DMS53 treated with DMSO at 0.1 percent for 48 hours (cell line): Measurements from ENCODE around the gene ZP1.
A peak's percentile ranks its signal among the peaks of the same experiment; 100 is the strongest.
"Not testable (repeated sequence)": the region's sequence is repeated elsewhere in the genome, so short reads cannot be mapped to it uniquely, and the experiment has no call there.

ENCODE experiments used
- DNase-seq: peaks from one replicate; lab custom pipeline; 2025; ENCODE audit not compliant: unreplicated experiment; lab: John Stamatoyannopoulos, UW

ZP1 gene

GRCh38 chr11:60905551-60906113, 38.3 kb downstream of the ZP1 start:
- DNase-seq: no peak

GRCh38 chr11:60906132-60906972, 39.0 kb downstream of the ZP1 start, which contains the start of gene PRPF19:
PRPF19 (minus strand) TSS chr11:60906585; CDS start chr11:60906382, 203 bp downstream.
- DNase-seq: peak; percentile 97

- DNase-seq: no peak
Measured at GRCh38 chr11:60908803-60909202, 41.5 kb downstream of the ZP1 start.

GRCh38 chr11:60909680-60910280, 42.4 kb downstream of the ZP1 start:
- not testable (repeated sequence) for DNase-seq

- DNase-seq: no peak
Measured at GRCh38 chr11:60910281-60910687, 42.9 kb downstream of the ZP1 start.

GRCh38 chr11:60910711-60911380, 43.5 kb downstream of the ZP1 start:
- no peak for DNase-seq

GRCh38 chr11:60912223-60912850, 45.0 kb downstream of the ZP1 start:
- DNase-seq: no peak

- no peak for DNase-seq
Measured at GRCh38 chr11:60912851-60913528, 45.6 kb downstream of the ZP1 start.

GRCh38 chr11:60913793-60914632, 46.7 kb downstream of the ZP1 start, which contains the start of gene TMEM109:
TMEM109 (plus strand) TSS chr11:60914158; CDS start chr11:60919694, 5,536 bp downstream.
- DNase-seq: peak; percentile 92

- no peak for DNase-seq
Measured at GRCh38 chr11:60914633-60915247, 47.4 kb downstream of the ZP1 start.

GRCh38 chr11:60915248-60915914, 48.0 kb downstream of the ZP1 start:
- DNase-seq: no peak

- no peak for DNase-seq
Measured at GRCh38 chr11:60916669-60917206, 49.4 kb downstream of the ZP1 start.

- DNase-seq: no peak
Measured at GRCh38 chr11:60917267-60917666, 49.9 kb downstream of the ZP1 start.

- no peak for DNase-seq
Measured at GRCh38 chr11:60918251-60918938, 51.1 kb downstream of the ZP1 start.

- no peak for DNase-seq
Measured at GRCh38 chr11:60918939-60919265, 51.6 kb downstream of the ZP1 start.

GRCh38 chr11:60919320-60919719, 52.0 kb downstream of the ZP1 start:
- DNase-seq: no peak

GRCh38 chr11:60919956-60920355, 52.6 kb downstream of the ZP1 start:
- no peak for DNase-seq

GRCh38 chr11:60921259-60921658, 53.9 kb downstream of the ZP1 start:
- DNase-seq: no peak
